ENCODE data around the gene NBAS.
"Not testable (repeated sequence)": the region's sequence is repeated elsewhere in the genome, so short reads cannot be mapped to it uniquely, and the experiment has no call there.

Gene NBAS

GRCh38 chr2:15223887-15224286, 337.2 kb downstream of the NBAS start:
- TF ChIP-seq, protein P1, sequence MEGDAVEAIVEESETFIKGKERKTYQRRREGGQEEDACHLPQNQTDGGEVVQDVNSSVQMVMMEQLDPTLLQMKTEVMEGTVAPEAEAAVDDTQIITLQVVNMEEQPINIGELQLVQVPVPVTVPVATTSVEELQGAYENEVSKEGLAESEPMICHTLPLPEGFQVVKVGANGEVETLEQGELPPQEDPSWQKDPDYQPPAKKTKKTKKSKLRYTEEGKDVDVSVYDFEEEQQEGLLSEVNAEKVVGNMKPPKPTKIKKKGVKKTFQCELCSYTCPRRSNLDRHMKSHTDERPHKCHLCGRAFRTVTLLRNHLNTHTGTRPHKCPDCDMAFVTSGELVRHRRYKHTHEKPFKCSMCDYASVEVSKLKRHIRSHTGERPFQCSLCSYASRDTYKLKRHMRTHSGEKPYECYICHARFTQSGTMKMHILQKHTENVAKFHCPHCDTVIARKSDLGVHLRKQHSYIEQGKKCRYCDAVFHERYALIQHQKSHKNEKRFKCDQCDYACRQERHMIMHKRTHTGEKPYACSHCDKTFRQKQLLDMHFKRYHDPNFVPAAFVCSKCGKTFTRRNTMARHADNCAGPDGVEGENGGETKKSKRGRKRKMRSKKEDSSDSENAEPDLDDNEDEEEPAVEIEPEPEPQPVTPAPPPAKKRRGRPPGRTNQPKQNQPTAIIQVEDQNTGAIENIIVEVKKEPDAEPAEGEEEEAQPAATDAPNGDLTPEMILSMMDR (IDR thresholded peaks at IDR 0.05; ENCODE audit: control insufficient read depth, insufficient read depth, low read depth, low read length, missing control alignments): no peak
- H3K4me3 ChIP-seq (ENCODE audit: control insufficient read depth, low read depth, low read length): no peak overlapping the region
- peak; percentile 64 for DNase-seq (ENCODE audit: low read depth)

- TF ChIP-seq, protein P1 (IDR thresholded peaks at IDR 0.05; ENCODE audit: control insufficient read depth, insufficient read depth, low read depth, low read length, missing control alignments): no peak
- DNase-seq (ENCODE audit: low read depth): no peak
- no peak overlapping the region for H3K4me3 ChIP-seq (ENCODE audit: control insufficient read depth, low read depth, low read length)
These were observed 338.3 kb downstream of the NBAS start for GRCh38 chr2:15222856-15223255.

GRCh38 chr2:15220603-15221002, 340.5 kb downstream of the NBAS start:
- no peak for DNase-seq (ENCODE audit: low read depth)
- no peak overlapping the region for H3K4me3 ChIP-seq (ENCODE audit: control insufficient read depth, low read depth, low read length)
- TF ChIP-seq, protein P1 (IDR thresholded peaks at IDR 0.05; ENCODE audit: control insufficient read depth, insufficient read depth, low read depth, low read length, missing control alignments): no peak

DNA sequence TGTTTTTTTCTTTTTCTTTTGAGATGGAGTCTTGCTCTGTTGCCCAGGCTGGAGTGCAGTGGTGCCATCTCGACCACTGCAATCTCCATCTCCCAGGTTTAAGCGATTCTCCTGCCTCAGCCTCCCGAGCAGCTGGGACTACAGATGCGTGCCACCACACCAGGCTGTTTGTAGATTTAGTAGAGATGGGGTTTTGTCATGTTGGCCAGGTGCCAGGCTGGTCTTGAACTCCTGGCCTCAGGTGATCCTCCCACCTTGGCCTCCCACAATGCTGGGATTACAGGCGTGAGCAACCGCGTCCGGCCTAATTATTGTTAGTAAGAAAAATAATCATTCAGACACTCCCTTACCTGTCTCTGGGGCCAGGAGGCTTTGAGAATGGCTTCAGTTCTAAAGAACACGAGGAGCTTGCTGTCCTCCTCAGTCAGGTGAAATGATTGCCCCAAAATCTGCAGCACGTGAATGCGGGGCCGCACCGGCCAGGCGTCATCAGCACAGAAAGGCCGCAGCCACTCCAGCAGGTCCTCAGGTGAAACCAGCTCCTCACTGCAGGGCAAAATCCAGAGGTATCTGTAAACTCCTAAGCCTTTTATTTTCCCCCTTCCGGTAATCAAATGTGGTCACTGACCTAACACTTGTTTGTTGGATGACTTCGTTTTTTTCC, 342.6 kb downstream of the NBAS start:
- no peak for DNase-seq (ENCODE audit: low read depth)
- TF ChIP-seq, protein P1 (IDR thresholded peaks at IDR 0.05; ENCODE audit: control insufficient read depth, insufficient read depth, low read depth, low read length, missing control alignments): no peak

GRCh38 chr2:15212249-15212648, 348.9 kb downstream of the NBAS start:
- TF ChIP-seq, protein P1 (IDR thresholded peaks at IDR 0.05; ENCODE audit: control insufficient read depth, insufficient read depth, low read depth, low read length, missing control alignments): no peak
- no peak overlapping the region for H3K4me3 ChIP-seq (ENCODE audit: control insufficient read depth, low read depth, low read length)
- DNase-seq (ENCODE audit: low read depth): no peak

More for the DNA sequence above, 342.6 kb downstream of the NBAS start:
- no peak overlapping the region for H3K4me3 ChIP-seq (ENCODE audit: control insufficient read depth, low read depth, low read length)

GRCh38 chr2:15210542-15210941, 350.6 kb downstream of the NBAS start:
- not testable (repeated sequence) for H3K4me3 ChIP-seq (ENCODE audit: control insufficient read depth, low read depth, low read length); DNase-seq (ENCODE audit: low read depth)

GRCh38 chr2:15206419-15206818, 354.7 kb downstream of the NBAS start:
- TF ChIP-seq, protein P1 (IDR thresholded peaks at IDR 0.05; ENCODE audit: control insufficient read depth, insufficient read depth, low read depth, low read length, missing control alignments): no peak
- H3K4me3 ChIP-seq (ENCODE audit: control insufficient read depth, low read depth, low read length): no peak overlapping the region
- no peak for DNase-seq (ENCODE audit: low read depth)

Data from AG09309 (cell line).